Skin epidermis (tissue), 12 donors: ENCODE results near the gene ST6GALNAC6.

Experiments used
- H3K27ac ChIP-seq, 21 experiments: fragments of 200-600 bp; sonication (generic) in 11 of 21; one replicate each; pipeline ENCODE4 v1.5.0; 2020; ENCODE audit warnings: mild to moderate bottlenecking in 3 of 21, inconsistent platforms in 2 of 21, moderate library complexity in 2 of 21
- H3K4me3 ChIP-seq, 7 experiments: fragments of 200-600 bp; sonication (generic) in 2 of 7; one replicate each; pipeline ENCODE4 v1.5.0; 2020; ENCODE audit warnings: inconsistent platforms in 2 of 7, mild to moderate bottlenecking in 2 of 7, moderate library complexity in 1 of 7

Gene ST6GALNAC6, protein sequence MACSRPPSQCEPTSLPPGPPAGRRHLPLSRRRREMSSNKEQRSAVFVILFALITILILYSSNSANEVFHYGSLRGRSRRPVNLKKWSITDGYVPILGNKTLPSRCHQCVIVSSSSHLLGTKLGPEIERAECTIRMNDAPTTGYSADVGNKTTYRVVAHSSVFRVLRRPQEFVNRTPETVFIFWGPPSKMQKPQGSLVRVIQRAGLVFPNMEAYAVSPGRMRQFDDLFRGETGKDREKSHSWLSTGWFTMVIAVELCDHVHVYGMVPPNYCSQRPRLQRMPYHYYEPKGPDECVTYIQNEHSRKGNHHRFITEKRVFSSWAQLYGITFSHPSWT

GRCh38 chr9:127899128-127899943, at the start of gene ST6GALNAC6:
TSS of gene ST6GALNAC6 (minus strand) at chr9:127899603. CDS start at chr9:127897981, 1,622 bp downstream.
- peak within 1 kb of the TSS; percentile 31 to 99 (median 92) for H3K27ac ChIP-seq
- H3K4me3 ChIP-seq = peak within 1 kb of the TSS; percentile 87 to 97 (median 91)

- Histone ChIP-seq H3K4me3 (no peak overlapping the region), H3K27ac (peak overlapping the region in 6 of 21 experiments; percentile 1 to 60 (median 36))
These were observed 48.7 kb upstream of the ST6GALNAC6 start for GRCh38 chr9:127947841-127948710.

- H3K4me3 ChIP-seq = no peak overlapping the region
- H3K27ac ChIP-seq = peak overlapping the region in 5 of 21 experiments; percentile 32 to 61 (median 43)
These were observed 47.3 kb upstream of the ST6GALNAC6 start for GRCh38 chr9:127946728-127947127.

- Histone ChIP-seq H3K27ac (peak overlapping the region in 9 of 21 experiments; percentile 4 to 61 (median 39)), H3K4me3 (no peak overlapping the region)
These were observed 46.5 kb upstream of the ST6GALNAC6 start for GRCh38 chr9:127945942-127946341.

- Histone ChIP-seq H3K27ac (peak overlapping the region in 6 of 21 experiments; percentile 4 to 61 (median 42)), H3K4me3 (no peak overlapping the region)
These were observed 45.9 kb upstream of the ST6GALNAC6 start for GRCh38 chr9:127945338-127945737.

DNA sequence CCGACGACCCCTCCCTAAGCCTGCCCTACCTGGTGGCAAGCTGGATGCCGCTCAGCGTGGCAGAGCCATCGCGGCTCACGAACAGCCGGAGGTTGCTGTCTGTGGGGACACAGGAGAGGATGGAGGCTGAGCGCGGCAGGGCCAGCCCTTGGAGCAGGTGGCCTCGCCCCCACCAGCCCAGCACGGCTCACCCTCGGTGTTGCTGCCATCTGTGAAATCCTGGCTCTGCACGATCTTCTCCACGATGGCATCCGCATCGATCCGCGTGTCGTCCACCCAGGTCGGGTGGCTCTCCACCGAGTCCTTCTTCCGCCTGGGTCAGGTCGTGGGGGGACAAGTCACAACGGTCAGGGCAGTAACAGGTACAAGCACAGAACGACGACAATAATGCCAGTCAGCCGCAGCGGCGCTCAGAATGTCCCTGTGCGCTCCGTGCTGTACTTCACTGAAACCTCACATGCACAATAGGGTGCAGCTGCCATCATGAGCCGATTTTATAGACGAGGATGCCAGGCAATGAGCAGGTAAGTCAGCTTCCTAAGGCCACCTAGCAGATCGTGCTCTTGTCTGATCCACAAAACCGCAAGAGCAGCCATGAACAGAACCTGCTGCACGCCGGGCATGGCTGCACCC, 45.3 kb upstream of the ST6GALNAC6 start:
- peak overlapping the region in 1 of 21 experiments; percentile 4 for H3K27ac ChIP-seq
- H3K4me3 ChIP-seq = no peak overlapping the region

- no peak overlapping the region for H3K27ac ChIP-seq
These were observed 44.3 kb upstream of the ST6GALNAC6 start for GRCh38 chr9:127943731-127944144.

GRCh38 chr9:127943011-127943662, 43.7 kb upstream of the ST6GALNAC6 start:
- Histone ChIP-seq H3K27ac (peak overlapping the region in 1 of 21 experiments; percentile 4), H3K4me3 (no peak overlapping the region)

More at GRCh38 chr9:127943731-127944144, 44.3 kb upstream of the ST6GALNAC6 start:
- no peak overlapping the region for H3K4me3 ChIP-seq

DNA sequence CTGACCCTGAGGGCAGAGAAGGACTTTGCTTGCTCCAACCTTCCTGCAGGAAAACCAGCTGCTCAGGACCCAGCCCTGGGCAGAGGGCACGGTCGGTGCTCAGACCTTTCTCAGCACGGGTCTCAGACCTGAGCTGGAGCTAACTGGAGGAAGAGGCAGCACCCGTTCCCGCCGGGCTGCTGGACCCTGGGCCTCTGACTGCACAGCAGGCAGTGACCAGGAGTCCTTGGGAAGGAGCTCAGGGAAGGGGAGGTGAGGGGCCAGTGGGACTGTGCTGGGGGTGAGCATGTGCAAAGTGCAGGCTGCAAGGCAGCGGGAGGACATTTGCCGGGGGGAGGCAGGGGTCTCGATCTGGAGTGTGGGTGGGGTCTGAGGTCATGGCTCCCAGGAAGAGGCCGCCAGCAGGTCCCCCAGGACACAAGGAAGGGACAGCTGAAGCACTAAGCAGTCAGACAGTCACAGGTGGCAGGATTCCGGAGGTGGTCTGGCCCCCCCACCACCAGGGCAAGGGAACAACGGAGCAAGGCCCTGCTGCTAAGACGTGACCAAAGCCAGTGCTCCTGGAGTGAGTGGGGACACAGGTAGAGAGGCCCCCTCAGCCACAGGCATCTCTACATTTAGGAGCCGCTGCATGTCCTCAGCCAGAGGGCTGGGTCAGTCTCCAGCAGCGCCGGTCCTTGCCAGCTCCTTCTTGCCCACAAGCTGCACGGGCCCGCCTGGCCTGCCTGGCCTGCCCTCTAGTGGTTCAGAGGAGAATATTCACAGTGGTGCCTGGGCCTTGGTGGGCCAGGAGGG, 43.0 kb upstream of the ST6GALNAC6 start:
- H3K4me3 ChIP-seq = no peak overlapping the region
- peak overlapping the region in 1 of 21 experiments; percentile 40 for H3K27ac ChIP-seq

DNA sequence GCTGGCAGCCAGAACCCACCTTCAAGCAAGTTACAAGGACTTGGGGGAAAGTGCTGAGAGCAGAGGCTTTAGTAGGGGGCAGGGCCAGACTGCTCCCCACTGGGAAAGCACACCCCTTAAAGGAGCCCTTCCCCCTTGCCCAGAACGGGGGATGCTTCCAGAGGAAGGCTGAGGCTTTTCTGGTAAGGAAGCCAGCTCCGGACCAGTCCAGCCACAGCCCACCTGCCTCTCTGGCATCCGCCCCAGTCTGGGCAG, 42.5 kb upstream of the ST6GALNAC6 start:
- Histone ChIP-seq H3K27ac (no peak overlapping the region), H3K4me3 (no peak overlapping the region)

DNA sequence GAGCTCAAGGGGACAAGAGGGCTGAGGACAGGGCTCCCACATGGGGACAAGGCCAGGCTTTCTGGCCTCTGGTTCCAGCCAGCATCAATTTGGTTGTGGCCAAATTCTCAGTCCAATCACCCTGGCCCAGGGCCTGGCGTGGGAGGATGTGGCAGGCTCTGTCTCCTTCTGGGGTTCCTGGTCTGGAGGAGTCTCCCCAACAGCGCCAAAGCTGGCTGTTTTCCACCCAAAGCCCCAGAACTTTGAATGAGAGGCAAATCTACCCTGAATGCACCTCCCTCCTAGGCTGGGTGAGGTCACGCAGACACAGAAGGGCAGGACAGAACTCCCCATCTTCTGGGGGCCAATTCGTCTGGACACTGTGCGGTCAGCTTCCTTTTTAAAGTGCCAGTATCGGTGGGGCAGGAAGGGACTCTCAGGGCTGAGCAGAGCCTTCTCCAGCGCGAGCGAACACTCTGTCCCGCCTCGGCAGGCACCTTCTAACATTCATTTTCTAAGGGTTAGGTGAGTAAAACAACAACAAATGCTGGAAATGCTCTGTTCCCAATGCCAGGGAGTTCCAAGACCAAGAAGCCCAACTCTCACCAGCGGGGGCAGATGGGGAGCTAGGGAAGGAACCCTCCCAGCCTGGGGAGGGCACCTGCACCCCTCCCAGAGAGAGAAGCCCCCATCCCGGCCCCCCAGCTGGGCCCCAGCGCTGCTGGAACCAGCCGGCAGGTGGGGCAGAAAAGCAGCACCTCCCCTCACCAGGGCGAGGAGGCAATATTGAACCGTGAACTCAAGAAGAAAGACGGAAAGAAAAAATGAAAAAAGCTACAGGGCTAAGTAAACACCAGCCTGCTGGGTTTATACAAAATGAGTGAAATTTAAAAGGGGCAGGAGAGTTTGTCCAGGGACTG, 41.9 kb upstream of the ST6GALNAC6 start:
- Histone ChIP-seq H3K4me3 (no peak overlapping the region), H3K27ac (no peak overlapping the region)

GRCh38 chr9:127940593-127940992, 41.2 kb upstream of the ST6GALNAC6 start:
- H3K4me3 ChIP-seq = no peak overlapping the region
- no peak overlapping the region for H3K27ac ChIP-seq

DNA sequence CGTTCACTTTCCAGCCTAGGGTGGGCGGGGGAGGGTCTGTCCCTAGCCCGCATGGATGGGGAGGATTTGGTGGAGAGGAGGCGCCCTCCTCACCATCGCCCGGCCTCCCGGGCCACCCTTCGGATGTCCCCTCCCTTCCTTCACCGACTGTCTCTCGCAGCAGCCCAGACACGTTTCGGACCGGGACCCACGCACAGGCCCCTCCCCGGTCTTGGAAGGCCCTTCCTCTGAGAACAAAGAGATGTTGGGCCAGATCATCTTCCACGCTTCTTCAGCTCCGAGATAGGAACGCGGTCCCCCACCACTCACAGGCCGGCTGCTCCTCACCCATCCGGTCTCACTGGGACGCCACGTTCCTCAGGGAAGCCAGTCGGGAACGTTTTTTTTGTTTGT, 38.9 kb upstream of the ST6GALNAC6 start:
- Histone ChIP-seq H3K27ac (peak overlapping the region in 20 of 21 experiments; percentile 3 to 91 (median 74)), H3K4me3 (peak overlapping the region in 6 of 7 experiments; percentile 69 to 81 (median 74))

- Histone ChIP-seq H3K4me3 (peak within 1 kb of the TSS; percentile 50 to 81 (median 71)), H3K27ac (peak within 1 kb of the TSS in 20 of 21 experiments; percentile 43 to 91 (median 76))
These were observed 38.2 kb upstream of the ST6GALNAC6 start, which contains the start of gene DPM2 for GRCh38 chr9:127937388-127938297. TSS of gene DPM2 (minus strand) at chr9:127937854. CDS start at chr9:127937820, 34 bp downstream.

- peak overlapping the region; percentile 50 to 81 (median 71) for H3K4me3 ChIP-seq
- H3K27ac ChIP-seq = peak overlapping the region in 19 of 21 experiments; percentile 61 to 91 (median 78)
These were observed 37.6 kb upstream of the ST6GALNAC6 start for GRCh38 chr9:127937056-127937387.

- Histone ChIP-seq H3K4me3 (peak overlapping the region in 1 of 7 experiments; percentile 76), H3K27ac (peak overlapping the region in 6 of 21 experiments; percentile 18 to 91 (median 80))
These were observed 37.0 kb upstream of the ST6GALNAC6 start for GRCh38 chr9:127936347-127936852.
